Gastroesophageal sphincter (tissue), 3 donors: Measurements from ENCODE around the gene INHBA.

Experiments used
- CTCF ChIP-seq, 4 experiments: fragments of 200-600 bp in 2 of 4; fragments of 450-650 bp in 2 of 4; sonication (generic) in 1 of 4; IDR thresholded peaks; one replicate each; pipeline ENCODE4 v1.5.1; 2017 to 2019; ENCODE audit warnings: antibody characterized with exemption in 4 of 4, mild to moderate bottlenecking in 2 of 4, moderate library complexity in 2 of 4
- POLR2A ChIP-seq, 2 donors: fragments of 450-650 bp; IDR thresholded peaks; one replicate each; pipeline ENCODE4 v1.6.1; 2017; ENCODE audit warnings: antibody characterized with exemption in 2 of 2, mild to moderate bottlenecking in 2 of 2, moderate library complexity in 1 of 2
- POLR2AphosphoS5 ChIP-seq: sonication (generic); formaldehyde crosslinking; IDR thresholded peaks from one replicate; pipeline ENCODE4 v1.6.1; 2017; ENCODE audit warnings: antibody characterized with exemption

- TF ChIP-seq CTCF (IDR thresholded peaks at IDR 0.05) (no peak), POLR2AphosphoS5 (no peak), POLR2A (IDR thresholded peaks at IDR 0.05) (no peak)
Measured at GRCh38 chr7:41744161-41744560, 41.3 kb upstream of the INHBA start.
